Endothelial cell (in vitro differentiated cells): ENCODE measurements around the gene TBC1D22A. TPM values are rescaled to one million over a fixed set of nuclear protein-coding genes. Genes with fewer than 3 reads are reported as not detected.

Source experiments
- DNase-seq: peaks from one replicate; pipeline ENCODE4 v3.0.0; 2021; ENCODE audit warnings: low spot score
- H3K27ac Mint-ChIP-seq: one replicate; pipeline ENCODE4 v1.8.0; 2021; ENCODE audit warnings: mixed read lengths, inconsistent platforms; ENCODE audit not compliant: unreplicated experiment
- H3K27me3 Mint-ChIP-seq: one replicate; pipeline ENCODE4 v1.8.0; 2021; ENCODE audit warnings: mild to moderate bottlenecking, moderate library complexity, mixed read lengths, inconsistent platforms; ENCODE audit not compliant: unreplicated experiment
- H3K36me3 Mint-ChIP-seq: one replicate; pipeline ENCODE4 v1.8.0; 2021; ENCODE audit warnings: mild to moderate bottlenecking, low read depth, mixed read lengths, inconsistent platforms; ENCODE audit not compliant: unreplicated experiment
- H3K4me1 Mint-ChIP-seq: one replicate; pipeline ENCODE4 v1.8.0; 2021; ENCODE audit warnings: mild to moderate bottlenecking, mixed read lengths, inconsistent platforms; ENCODE audit not compliant: unreplicated experiment
- H3K4me3 Mint-ChIP-seq: one replicate; pipeline ENCODE4 v1.8.0; 2021; ENCODE audit warnings: mild to moderate bottlenecking, mixed read lengths, inconsistent platforms; ENCODE audit not compliant: unreplicated experiment
- H3K9me3 Mint-ChIP-seq: one replicate; pipeline ENCODE4 v1.8.0; 2021; ENCODE audit warnings: mixed read lengths, inconsistent platforms; ENCODE audit not compliant: unreplicated experiment
- total RNA-seq: library from RNA; stranded (reverse); fragmentation: NEBNext Ultra II Directional; extraction: Animal tissue kit (Norgen Biotek cat#: 25700); gene quantifications from one replicate; pipeline ENCODE4 v1.2.1, GENCODE V29; 2021; ENCODE audit not compliant: unreplicated experiment
- TF ChIP-seq, protein P1 (sequence below): fragments of 200-600 bp; sonication (generic); IDR thresholded peaks from one replicate; pipeline ENCODE4 v1.5.0; 2021; ENCODE audit warnings: antibody characterized with exemption; ENCODE audit not compliant: unreplicated experiment

Gene TBC1D22A
- total RNA-seq, 1 donor from 2014 or later = 25.3 TPM

DNA sequence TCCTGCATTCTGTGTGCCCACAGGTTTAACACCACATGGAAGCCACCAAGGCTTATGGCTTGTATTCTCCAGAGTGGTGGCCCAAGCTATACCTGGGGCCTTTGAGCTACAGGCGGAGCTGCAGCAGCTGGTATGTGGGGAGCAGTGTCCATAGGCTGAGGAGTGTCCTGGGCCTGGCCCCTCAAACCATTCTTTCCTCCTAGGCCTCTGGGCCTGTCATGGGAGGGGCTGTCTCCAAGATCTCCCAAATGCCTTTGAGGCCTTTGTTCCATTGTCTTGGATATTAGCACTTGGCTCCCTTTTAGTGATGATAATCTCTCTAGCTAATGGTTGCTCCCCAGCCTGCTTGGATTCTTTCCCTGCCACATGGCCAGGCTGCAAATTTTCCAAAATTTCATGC is 6.4 kb upstream of the TBC1D22A start:
- peaks cover 8% of the 10 kb centered on the region for H3K27me3 Mint-ChIP-seq
- H3K36me3 Mint-ChIP-seq = peaks cover 16% of the 10 kb centered on the region
- peaks cover 8% of the 10 kb centered on the region for H3K4me1 Mint-ChIP-seq
- no peak overlapping the region for H3K27ac Mint-ChIP-seq
- H3K9me3 Mint-ChIP-seq = peaks cover 4% of the 10 kb centered on the region
- peak overlapping the region; percentile 27 for H3K4me3 Mint-ChIP-seq
- DNase-seq = no peak
- TF ChIP-seq, protein P1, sequence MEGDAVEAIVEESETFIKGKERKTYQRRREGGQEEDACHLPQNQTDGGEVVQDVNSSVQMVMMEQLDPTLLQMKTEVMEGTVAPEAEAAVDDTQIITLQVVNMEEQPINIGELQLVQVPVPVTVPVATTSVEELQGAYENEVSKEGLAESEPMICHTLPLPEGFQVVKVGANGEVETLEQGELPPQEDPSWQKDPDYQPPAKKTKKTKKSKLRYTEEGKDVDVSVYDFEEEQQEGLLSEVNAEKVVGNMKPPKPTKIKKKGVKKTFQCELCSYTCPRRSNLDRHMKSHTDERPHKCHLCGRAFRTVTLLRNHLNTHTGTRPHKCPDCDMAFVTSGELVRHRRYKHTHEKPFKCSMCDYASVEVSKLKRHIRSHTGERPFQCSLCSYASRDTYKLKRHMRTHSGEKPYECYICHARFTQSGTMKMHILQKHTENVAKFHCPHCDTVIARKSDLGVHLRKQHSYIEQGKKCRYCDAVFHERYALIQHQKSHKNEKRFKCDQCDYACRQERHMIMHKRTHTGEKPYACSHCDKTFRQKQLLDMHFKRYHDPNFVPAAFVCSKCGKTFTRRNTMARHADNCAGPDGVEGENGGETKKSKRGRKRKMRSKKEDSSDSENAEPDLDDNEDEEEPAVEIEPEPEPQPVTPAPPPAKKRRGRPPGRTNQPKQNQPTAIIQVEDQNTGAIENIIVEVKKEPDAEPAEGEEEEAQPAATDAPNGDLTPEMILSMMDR = no peak

DNA sequence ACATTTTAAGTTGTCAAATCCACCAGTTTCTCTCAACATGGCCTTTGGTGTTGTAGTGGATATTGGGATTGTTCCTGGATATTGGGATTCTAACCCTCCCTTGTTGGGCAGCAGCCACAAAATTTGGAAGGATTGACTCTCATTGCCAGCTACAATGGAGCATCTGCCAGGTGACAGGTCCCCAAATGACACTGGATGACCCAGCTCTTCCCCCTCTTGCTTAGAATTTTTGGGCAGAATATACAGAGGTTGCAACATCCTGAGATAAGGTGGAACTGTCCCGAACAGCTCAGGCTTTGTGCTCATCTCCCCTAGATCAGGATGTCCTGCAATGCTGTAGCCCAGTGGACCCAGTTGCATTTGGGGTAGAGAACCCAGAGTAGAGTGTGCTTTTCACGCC is 5.3 kb upstream of the TBC1D22A start:
- no peak overlapping the region for H3K27ac Mint-ChIP-seq
- peaks cover 6% of the 10 kb centered on the region for H3K27me3 Mint-ChIP-seq
- no peak for DNase-seq
- peaks cover 13% of the 10 kb centered on the region for H3K4me1 Mint-ChIP-seq
- H3K4me3 Mint-ChIP-seq = no peak overlapping the region
- peaks cover 4% of the 10 kb centered on the region for H3K9me3 Mint-ChIP-seq
- TF ChIP-seq, protein P1 = no peak
- H3K36me3 Mint-ChIP-seq = peaks cover 16% of the 10 kb centered on the region

- Mint-ChIP-seq H3K9me3 (peaks cover 4% of the 10 kb centered on the region), H3K36me3 (peaks cover 22% of the 10 kb centered on the region), H3K27ac (no peak overlapping the region), H3K4me3 (no peak overlapping the region), H3K27me3 (peaks cover 6% of the 10 kb centered on the region), H3K4me1 (peaks cover 19% of the 10 kb centered on the region)
- DNase-seq = no peak
- TF ChIP-seq, protein P1 = no peak
Observed at GRCh38 chr22:46758121-46758520, 4.3 kb upstream of the TBC1D22A start.

DNA sequence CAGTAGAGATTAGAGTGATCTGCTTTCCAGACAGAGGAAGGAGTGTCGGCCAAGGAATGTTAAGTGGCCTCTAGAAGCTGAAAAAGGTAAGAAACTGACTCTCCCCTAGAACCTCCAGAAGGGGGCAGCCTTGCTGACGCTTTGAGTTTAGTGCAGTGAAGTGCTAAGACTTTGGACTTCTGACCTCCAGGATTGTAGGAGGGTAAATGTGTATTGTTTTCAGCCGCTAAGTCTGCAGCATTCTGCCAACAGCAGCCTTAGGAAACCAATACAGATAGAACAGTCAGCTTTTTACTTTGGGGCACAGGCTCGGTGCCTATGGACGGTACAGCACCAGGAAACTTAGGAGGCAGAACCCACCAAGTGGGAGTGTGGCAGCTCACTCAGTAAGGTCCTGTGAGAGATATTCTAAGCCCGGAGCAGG is 3.6 kb upstream of the TBC1D22A start:
- H3K36me3 Mint-ChIP-seq = peaks cover 22% of the 10 kb centered on the region

DNA sequence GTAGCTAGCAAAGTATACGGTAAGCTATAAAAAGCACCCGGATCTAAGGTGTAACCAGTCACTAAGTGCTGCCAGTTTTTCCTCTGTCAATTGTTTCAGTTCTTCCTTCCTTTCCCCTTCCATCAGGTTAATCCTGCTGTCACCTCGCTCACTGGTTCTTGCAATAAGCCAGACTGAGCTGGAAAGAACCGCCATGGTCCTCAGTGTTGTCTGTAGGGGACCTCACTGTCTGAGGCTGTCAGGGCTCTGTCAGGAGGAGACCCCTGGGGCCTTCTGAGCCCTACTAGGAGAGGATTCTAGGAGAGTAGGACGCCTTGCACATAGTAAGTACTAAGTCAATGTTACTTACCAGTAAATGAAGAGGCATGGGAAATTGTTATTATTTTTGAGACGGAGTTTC is 1.4 kb upstream of the TBC1D22A start:
- DNase-seq = no peak
- Mint-ChIP-seq H3K27ac (peak overlapping the region; percentile 78), H3K4me3 (peak overlapping the region; percentile 93), H3K4me1 (peaks cover 25% of the 10 kb centered on the region), H3K36me3 (peaks cover 22% of the 10 kb centered on the region), H3K27me3 (peaks cover 5% of the 10 kb centered on the region), H3K9me3 (no peaks in the 10 kb centered on the region)
- TF ChIP-seq, protein P1 = no peak

More for the DNA sequence above, 3.6 kb upstream of the TBC1D22A start:
- DNase-seq = peak; percentile 67
- H3K4me3 Mint-ChIP-seq = no peak overlapping the region
- H3K27me3 Mint-ChIP-seq = peaks cover 6% of the 10 kb centered on the region
- peaks cover 4% of the 10 kb centered on the region for H3K9me3 Mint-ChIP-seq
- peaks cover 22% of the 10 kb centered on the region for H3K4me1 Mint-ChIP-seq
- H3K27ac Mint-ChIP-seq = no peak overlapping the region
- TF ChIP-seq, protein P1 = peak; percentile 67
